Measurements from ENCODE around the gene RIMS3.

- TF ChIP-seq EP300 (conservative IDR thresholded peaks at IDR 0.05; ENCODE audit: poor library complexity, severe bottlenecking) (no peak), CTCF (IDR thresholded peaks at IDR 0.05; ENCODE audit: poor library complexity, severe bottlenecking) (no peak), EZH2 (IDR thresholded peaks at IDR 0.05; ENCODE audit: borderline replicate concordance, insufficient read depth, low read length, poor library complexity, severe bottlenecking) (no peak)
These were observed 16.4 kb downstream of the RIMS3 start for GRCh38 chr1:40648928-40649591.

Data from neural cell (in vitro differentiated cells).